H1 (cell line): ENCODE data around the gene PNMA8C. TPM values are rescaled to one million over a fixed set of nuclear protein-coding genes. Genes with fewer than 3 reads are reported as not detected.

ENCODE experiments used
- polyA plus RNA-seq, 7 experiments: library from polyadenylated mRNA; depleted of rRNA in 3 of 7; stranded (reverse) in 5 of 7; unstranded in 2 of 7; fragments of >200 nt in 5 of 7; fragments of 200-250 nt in 2 of 7; gene quantifications; 1 replicate in 5 of 7; 2 replicates in 1 of 7; 4 replicates in 1 of 7; pipeline versions ENCODE4 v1.2.1 to v1.2.3, GENCODE V29; 2011 to 2013; ENCODE audit warnings: missing spikeins in 2 of 7, mixed read lengths in 2 of 7
- total RNA-seq: library from RNA; stranded (reverse); fragmentation: NEBNext Ultra II Directional; extraction: Animal tissue kit (Norgen Biotek cat#: 25700); gene quantifications from 2 replicates; pipeline ENCODE4 v1.2.1, GENCODE V29; 2021

PNMA8C gene
- total and polyA plus RNA-seq, 2 of the 8 experiments (the other 6 are each of a cell fraction or from before 2014, with no cell fraction given): 0.53 to 1.8 TPM

Other genes starting within 250 kb of the PNMA8C start
- gene IGFL1, start 199.2 kb downstream of the PNMA8C start, total RNA-seq: not detected in 2 replicates
- not detected in 2 replicates for gene IGFL1, start 199.2 kb downstream of the PNMA8C start, polyA plus RNA-seq (2011; rRNA removed)
- 38.6 and 46.5 TPM in 2 replicates for gene HIF3A, start 131.9 kb downstream of the PNMA8C start, total RNA-seq
- gene HIF3A, start 131.9 kb downstream of the PNMA8C start, polyA plus RNA-seq (2011; rRNA removed): 38.8 and 65.9 TPM in 2 replicates
- 105 and 112 TPM in 2 replicates for gene PPP5C, start 81.8 kb downstream of the PNMA8C start, total RNA-seq
- 156 and 199 TPM in 2 replicates for gene PPP5C, start 81.8 kb downstream of the PNMA8C start, polyA plus RNA-seq (2011; rRNA removed)
- 13.6 and 15.1 TPM in 2 replicates for gene CCDC8, start 15.4 kb downstream of the PNMA8C start, total RNA-seq
- 4.9 and 6.6 TPM in 2 replicates for gene CCDC8, start 15.4 kb downstream of the PNMA8C start, polyA plus RNA-seq (2011; rRNA removed)
- gene PNMA8A, start 42.6 kb upstream of the PNMA8C start, total RNA-seq: 21.6 and 22.8 TPM in 2 replicates
- gene PNMA8A, start 42.6 kb upstream of the PNMA8C start, polyA plus RNA-seq (2011; rRNA removed): 9.2 and 10.0 TPM in 2 replicates
- 1.2 and 1.4 TPM in 2 replicates for gene PNMA8B, start 66.9 kb upstream of the PNMA8C start, total RNA-seq
- gene PNMA8B, start 66.9 kb upstream of the PNMA8C start, polyA plus RNA-seq (2011; rRNA removed): 0.48 and 0.94 TPM in 2 replicates
- gene CALM3, start 172.4 kb upstream of the PNMA8C start, total RNA-seq: 318 and 326 TPM in 2 replicates
- 315 and 405 TPM in 2 replicates for gene CALM3, start 172.4 kb upstream of the PNMA8C start, polyA plus RNA-seq (2011; rRNA removed)
- not detected in 2 replicates for gene PTGIR, start 196.2 kb upstream of the PNMA8C start, total RNA-seq
- 0.15 and 0.19 TPM in 2 replicates for gene PTGIR, start 196.2 kb upstream of the PNMA8C start, polyA plus RNA-seq (2011; rRNA removed)
- gene GNG8, start 207.3 kb upstream of the PNMA8C start, total RNA-seq: not detected in 2 replicates
- gene GNG8, start 207.3 kb upstream of the PNMA8C start, polyA plus RNA-seq (2011; rRNA removed): not detected in 2 replicates
- 1.5 and 2.0 TPM in 2 replicates for gene DACT3, start 232.2 kb upstream of the PNMA8C start, total RNA-seq
- gene DACT3, start 232.2 kb upstream of the PNMA8C start, polyA plus RNA-seq (2011; rRNA removed): 1.8 and 1.9 TPM in 2 replicates